Gastroesophageal sphincter (tissue), 4 donors: ENCODE results near the gene HAUS7. TPM values are rescaled to one million over a fixed set of nuclear protein-coding genes. Genes with fewer than 3 reads are reported as not detected.

Source experiments
- ATAC-seq: fragments of 150-250 bp; one replicate; pipeline ENCODE4 v1.9.1; 2016; ENCODE audit warnings: mild to moderate bottlenecking, moderate library complexity
- H3K27ac ChIP-seq, 4 donors: fragments of 200-600 bp; sonication (generic) in 3 of 4; 1 replicate in 3 of 4; 2 replicates in 1 of 4; pipeline ENCODE4 v1.5.1; 2016 to 2019
- H3K27me3 ChIP-seq: fragments of 200-600 bp; sonication (generic); one replicate; pipeline ENCODE4 v1.5.1; 2019
- H3K36me3 ChIP-seq, 2 donors: fragments of 200-600 bp; sonication (generic); one replicate each; pipeline ENCODE4 v1.5.1; 2019; ENCODE audit warnings: control low read depth in 1 of 2
- H3K4me1 ChIP-seq, 3 donors: fragments of 200-600 bp; sonication (generic); 1 replicate in 2 of 3; 2 replicates in 1 of 3; pipeline ENCODE4 v1.5.1; 2016 to 2019; ENCODE audit warnings: control low read depth in 2 of 3
- H3K4me3 ChIP-seq, 2 donors: fragments of 200-600 bp; sonication (generic); one replicate each; pipeline ENCODE4 v1.5.1; 2019; ENCODE audit warnings: mild to moderate bottlenecking in 1 of 2, moderate library complexity in 1 of 2
- H3K9me3 ChIP-seq, 3 donors: fragments of 200-600 bp; sonication (generic); one replicate each; pipeline ENCODE4 v1.5.1; 2017 to 2019; ENCODE audit warnings: control low read depth in 2 of 3
- EP300 ChIP-seq: sonication (generic); formaldehyde crosslinking; IDR thresholded peaks from one replicate; pipeline ENCODE4 v1.6.1; 2017; ENCODE audit warnings: antibody characterized with exemption, mild to moderate bottlenecking
- POLR2A ChIP-seq, 2 donors: fragments of 450-650 bp; IDR thresholded peaks; one replicate each; pipeline ENCODE4 v1.6.1; 2017; ENCODE audit warnings: antibody characterized with exemption in 2 of 2, mild to moderate bottlenecking in 2 of 2, moderate library complexity in 1 of 2
- POLR2AphosphoS5 ChIP-seq: sonication (generic); formaldehyde crosslinking; IDR thresholded peaks from one replicate; pipeline ENCODE4 v1.6.1; 2017; ENCODE audit warnings: antibody characterized with exemption
- WGBS, 2 donors: methylation state at CpG; one replicate each; pipeline ENCODE4 v1.1.5; 2018; ENCODE audit warnings: low coverage in 1 of 2; 5-methylcytosine and 5-hydroxymethylcytosine counted together
- total RNA-seq, 4 donors: library from RNA; depleted of rRNA; stranded (reverse); fragments of >200 nt; gene quantifications; one replicate each; pipeline ENCODE4 v1.1.0, GENCODE V29; 2016
- TF ChIP-seq, protein P1 (sequence below), 4 experiments: fragments of 200-600 bp in 2 of 4; fragments of 450-650 bp in 2 of 4; sonication (generic) in 1 of 4; IDR thresholded peaks; one replicate each; pipeline ENCODE4 v1.5.1; 2017 to 2019; ENCODE audit warnings: antibody characterized with exemption in 4 of 4, mild to moderate bottlenecking in 2 of 4, moderate library complexity in 2 of 4

HAUS7 gene
- total RNA-seq, 4 donors from 2014 or later, result 20.2 to 34.0 (median 28.3) TPM

DNA sequence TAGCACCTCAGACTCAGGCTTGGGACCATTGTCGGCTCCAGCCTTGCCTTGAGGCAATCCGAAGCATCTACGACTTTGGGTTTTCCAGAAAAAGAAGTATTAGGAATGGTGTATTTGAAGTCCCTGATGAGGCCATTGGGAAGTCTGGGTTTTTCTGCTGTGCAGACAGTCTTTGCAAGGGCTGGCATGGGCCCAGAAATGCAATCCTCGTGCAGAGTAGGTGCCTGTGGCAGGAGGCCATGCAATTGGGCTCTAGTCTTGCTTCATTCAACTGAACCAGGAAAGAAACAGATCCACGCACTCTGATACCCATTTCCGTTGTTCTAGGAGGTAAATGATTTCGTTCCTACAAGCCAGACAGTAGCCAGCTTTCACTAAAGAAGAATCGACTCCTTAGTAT, 46.7 kb downstream of the HAUS7 start:
- Histone ChIP-seq H3K36me3 (peaks cover 0 to 22% of the 10 kb centered on the region in 2 donors), H3K9me3 (no peaks in the 10 kb centered on the region), H3K4me1 (no peaks in the 10 kb centered on the region), H3K27ac (no peak overlapping the region), H3K27me3 (no peaks in the 10 kb centered on the region), H3K4me3 (no peak overlapping the region)
- 70 to 75% methylated on average over 3 to 5 of the region's 8 CpGs for WGBS, 2 donors
- TF ChIP-seq, protein P1, sequence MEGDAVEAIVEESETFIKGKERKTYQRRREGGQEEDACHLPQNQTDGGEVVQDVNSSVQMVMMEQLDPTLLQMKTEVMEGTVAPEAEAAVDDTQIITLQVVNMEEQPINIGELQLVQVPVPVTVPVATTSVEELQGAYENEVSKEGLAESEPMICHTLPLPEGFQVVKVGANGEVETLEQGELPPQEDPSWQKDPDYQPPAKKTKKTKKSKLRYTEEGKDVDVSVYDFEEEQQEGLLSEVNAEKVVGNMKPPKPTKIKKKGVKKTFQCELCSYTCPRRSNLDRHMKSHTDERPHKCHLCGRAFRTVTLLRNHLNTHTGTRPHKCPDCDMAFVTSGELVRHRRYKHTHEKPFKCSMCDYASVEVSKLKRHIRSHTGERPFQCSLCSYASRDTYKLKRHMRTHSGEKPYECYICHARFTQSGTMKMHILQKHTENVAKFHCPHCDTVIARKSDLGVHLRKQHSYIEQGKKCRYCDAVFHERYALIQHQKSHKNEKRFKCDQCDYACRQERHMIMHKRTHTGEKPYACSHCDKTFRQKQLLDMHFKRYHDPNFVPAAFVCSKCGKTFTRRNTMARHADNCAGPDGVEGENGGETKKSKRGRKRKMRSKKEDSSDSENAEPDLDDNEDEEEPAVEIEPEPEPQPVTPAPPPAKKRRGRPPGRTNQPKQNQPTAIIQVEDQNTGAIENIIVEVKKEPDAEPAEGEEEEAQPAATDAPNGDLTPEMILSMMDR (IDR thresholded peaks at IDR 0.05), result no peak
- no peak for TF ChIP-seq POLR2AphosphoS5
- peak; percentile 18 for ATAC-seq

- no peaks in the 10 kb centered on the region for H3K27me3 ChIP-seq
- H3K9me3 ChIP-seq, result no peaks in the 10 kb centered on the region
- WGBS, 2 donors, result no CpG with 5 or more reads among the region's 18 CpGs
- no peak overlapping the region for H3K4me3 ChIP-seq
- peaks cover 0 to 22% of the 10 kb centered on the region in 2 donors for H3K36me3 ChIP-seq
- no peak overlapping the region for H3K27ac ChIP-seq
- TF ChIP-seq POLR2AphosphoS5 (no peak), POLR2A (IDR thresholded peaks at IDR 0.05) (no peak), EP300 (no peak)
- TF ChIP-seq, protein P1 (IDR thresholded peaks at IDR 0.05), result no peak
- no peaks in the 10 kb centered on the region for H3K4me1 ChIP-seq
- no peak for ATAC-seq
These were observed 48.5 kb downstream of the HAUS7 start for GRCh38 chrX:153421856-153422255.

DNA sequence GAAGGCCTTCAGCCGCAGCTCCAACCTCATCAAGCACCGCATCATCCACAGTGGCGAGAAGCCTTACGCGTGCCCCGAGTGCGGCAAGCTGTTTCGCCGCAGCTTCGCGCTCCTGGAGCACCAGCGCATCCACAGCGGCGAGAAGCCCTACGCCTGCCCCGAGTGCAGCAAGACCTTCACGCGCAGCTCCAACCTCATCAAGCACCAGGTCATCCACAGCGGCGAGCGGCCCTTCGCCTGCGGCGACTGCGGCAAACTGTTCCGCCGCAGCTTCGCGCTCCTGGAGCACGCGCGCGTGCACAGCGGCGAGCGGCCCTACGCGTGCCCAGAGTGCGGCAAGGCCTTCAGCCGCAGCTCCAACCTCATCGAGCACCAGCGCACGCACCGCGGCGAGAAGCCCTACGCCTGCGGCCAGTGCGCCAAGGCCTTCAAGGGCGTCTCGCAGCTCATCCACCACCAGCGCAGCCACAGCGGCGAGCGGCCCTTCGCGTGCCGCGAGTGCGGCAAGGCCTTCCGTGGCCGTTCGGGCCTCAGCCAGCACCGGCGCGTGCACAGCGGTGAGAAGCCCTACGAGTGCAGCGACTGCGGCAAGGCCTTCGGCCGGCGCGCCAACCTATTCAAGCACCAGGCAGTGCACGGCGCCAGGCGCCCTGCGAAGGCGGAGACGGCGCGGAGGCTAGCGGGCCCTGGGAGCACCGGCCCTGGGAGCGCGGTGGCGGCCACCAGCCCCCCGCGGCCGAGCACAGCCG, 49.4 kb downstream of the HAUS7 start:
- no peak for ATAC-seq
- Histone ChIP-seq H3K27me3 (no peaks in the 10 kb centered on the region), H3K36me3 (peaks cover 0 to 22% of the 10 kb centered on the region in 2 donors), H3K4me3 (no peak overlapping the region), H3K4me1 (no peaks in the 10 kb centered on the region), H3K9me3 (no peaks in the 10 kb centered on the region), H3K27ac (no peak overlapping the region)
- WGBS, 2 donors, result no CpG with 5 or more reads among the region's 91 CpGs
- no peak for TF ChIP-seq POLR2A (IDR thresholded peaks at IDR 0.05)
- no peak for TF ChIP-seq POLR2AphosphoS5
- TF ChIP-seq, protein P1 (IDR thresholded peaks at IDR 0.05), result no peak
- TF ChIP-seq EP300, result no peak

GRCh38 chrX:153417637-153418036, 52.7 kb downstream of the HAUS7 start:
- no peak for ATAC-seq
- Histone ChIP-seq H3K36me3 (peaks cover 0 to 22% of the 10 kb centered on the region in 2 donors), H3K27ac (no peak overlapping the region), H3K4me1 (peaks cover 0 to 4% (median 0%) of the 10 kb centered on the region in 3 donors), H3K4me3 (no peak overlapping the region), H3K9me3 (no peaks in the 10 kb centered on the region), H3K27me3 (no peaks in the 10 kb centered on the region)
- 100% methylated on average over 3 of the region's 8 CpGs; no CpG with 5 or more reads in 1 of the 2 donors for WGBS, 2 donors
- TF ChIP-seq, protein P1 (IDR thresholded peaks at IDR 0.05), result no peak
- TF ChIP-seq POLR2A (IDR thresholded peaks at IDR 0.05) (no peak), POLR2AphosphoS5 (no peak), EP300 (no peak)

- Histone ChIP-seq H3K9me3 (no peaks in the 10 kb centered on the region), H3K4me3 (no peak overlapping the region), H3K4me1 (peaks cover 0 to 11% (median 0%) of the 10 kb centered on the region in 3 donors), H3K36me3 (peaks cover 0 to 19% of the 10 kb centered on the region in 2 donors), H3K27me3 (no peaks in the 10 kb centered on the region), H3K27ac (no peak overlapping the region)
- TF ChIP-seq, protein P1 (IDR thresholded peaks at IDR 0.05), result no peak
- TF ChIP-seq EP300, result no peak
- no peak for TF ChIP-seq POLR2AphosphoS5
- TF ChIP-seq POLR2A (IDR thresholded peaks at IDR 0.05), result no peak
- ATAC-seq, result no peak
- 60% methylated on average over 2 of the region's 12 CpGs; no CpG with 5 or more reads in 1 of the 2 donors for WGBS, 2 donors
These were observed 53.5 kb downstream of the HAUS7 start for GRCh38 chrX:153416781-153417450.
